CD4-positive, alpha-beta T cell treated with Interleukin-1 beta for 1 hour (primary cell): Measurements from ENCODE around the gene CALCOCO2.

Experiments used
- DNase-seq, 2 donors: peaks; one replicate each; pipeline ENCODE4 v3.0.0-alpha.2; 2020 to 2022

Gene CALCOCO2

DNA sequence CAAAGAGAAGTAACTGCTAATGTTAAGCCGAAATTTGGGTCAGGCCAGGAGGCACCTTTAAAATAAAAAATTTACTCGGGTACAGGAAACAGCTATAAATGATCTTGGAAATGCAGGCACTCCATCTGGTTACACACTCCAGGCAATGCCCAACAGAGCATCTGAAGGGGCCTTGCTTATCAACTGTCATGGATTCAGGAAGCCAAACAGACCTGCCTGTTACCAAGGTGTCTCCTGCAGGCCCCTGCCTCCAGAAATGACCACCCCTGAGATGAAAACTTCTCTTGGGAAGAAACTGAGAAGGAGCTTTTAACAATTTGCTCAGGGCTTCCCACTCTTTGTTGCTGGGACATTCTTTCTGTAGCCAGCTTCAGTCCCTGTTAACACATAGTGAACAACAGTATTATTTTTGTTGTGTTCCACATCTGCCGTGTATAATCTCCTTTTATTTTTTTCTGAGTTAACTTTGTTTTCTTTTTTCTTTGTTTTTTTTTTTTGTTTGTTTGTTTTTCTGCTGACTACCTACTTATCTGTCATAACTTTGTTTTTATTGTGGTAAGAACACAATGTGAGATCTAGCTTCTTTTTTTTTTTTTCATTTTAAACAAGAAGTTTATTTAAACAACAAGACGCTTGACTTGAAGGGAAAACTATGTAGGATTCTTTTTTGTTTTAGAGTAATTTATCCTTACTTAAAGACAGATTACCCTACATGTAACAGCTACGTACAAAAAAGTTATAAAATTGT, 43.0 kb downstream of the CALCOCO2 start:
- DNase-seq = no peak

DNA sequence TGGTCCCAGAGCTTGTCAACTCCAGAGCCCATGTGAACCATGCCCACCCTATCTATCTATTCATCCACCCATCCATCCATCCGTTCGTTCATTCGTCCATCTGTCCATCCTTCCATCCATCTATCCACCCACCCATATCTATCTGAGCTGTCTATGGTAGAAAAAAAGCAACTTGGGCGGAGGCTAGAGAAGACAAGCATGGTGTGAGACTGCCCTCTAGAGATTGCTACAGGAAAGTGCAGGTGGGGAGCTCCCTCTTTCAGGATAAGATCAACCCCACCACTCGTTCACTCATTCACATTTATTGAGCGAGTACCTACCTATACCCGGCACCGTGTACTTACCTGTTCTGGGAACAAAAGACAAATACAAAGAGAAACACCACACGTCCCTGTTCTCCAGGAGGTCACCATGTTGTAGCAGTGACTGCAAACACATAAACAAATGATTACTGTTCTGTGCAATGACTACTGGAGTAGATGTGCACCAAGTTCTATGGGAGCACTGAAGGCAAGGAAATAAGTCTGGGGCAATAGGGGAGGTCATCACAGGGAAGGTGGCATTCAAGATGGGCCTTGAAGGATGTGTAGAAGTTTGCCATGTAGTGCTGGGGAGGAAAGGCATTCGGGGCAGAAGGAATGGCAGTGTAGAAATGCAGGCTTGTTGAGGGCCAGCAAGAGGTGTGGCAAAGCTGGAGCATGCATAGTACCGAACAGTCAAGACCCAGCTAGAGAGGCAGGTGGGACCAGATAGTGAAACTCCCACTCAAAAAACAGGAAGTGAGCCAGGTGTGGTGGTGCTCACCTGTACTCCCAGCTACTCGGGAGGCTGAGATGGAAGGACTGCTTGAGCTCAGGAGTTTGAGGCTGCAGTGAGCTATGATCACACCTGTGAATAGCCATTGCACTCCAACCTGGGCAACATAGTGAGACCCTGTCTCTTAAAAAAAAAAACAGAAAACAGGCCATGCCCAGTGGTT, 48.4 kb downstream of the CALCOCO2 start:
- DNase-seq = peak; percentile 63 to 77

DNA sequence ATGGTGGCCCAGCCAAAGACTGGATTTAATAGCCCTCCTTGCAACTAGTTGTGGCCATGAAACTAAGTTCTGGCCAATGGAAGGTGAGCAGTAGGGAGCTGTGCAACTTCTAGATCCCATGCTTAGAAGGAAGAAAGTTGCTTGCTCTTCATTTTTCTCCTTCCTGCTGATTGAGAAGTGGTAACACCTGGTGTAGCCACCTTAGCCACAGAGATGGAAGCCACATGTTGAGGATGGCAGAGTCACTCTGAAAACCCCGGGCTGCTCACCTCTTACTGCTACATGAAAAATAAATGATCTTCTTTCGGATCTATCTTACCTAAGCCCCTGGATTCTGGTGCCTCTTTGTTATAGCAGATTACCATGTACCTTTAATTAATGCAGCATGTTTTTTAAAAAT, 51.4 kb downstream of the CALCOCO2 start:
- no peak for DNase-seq

DNA sequence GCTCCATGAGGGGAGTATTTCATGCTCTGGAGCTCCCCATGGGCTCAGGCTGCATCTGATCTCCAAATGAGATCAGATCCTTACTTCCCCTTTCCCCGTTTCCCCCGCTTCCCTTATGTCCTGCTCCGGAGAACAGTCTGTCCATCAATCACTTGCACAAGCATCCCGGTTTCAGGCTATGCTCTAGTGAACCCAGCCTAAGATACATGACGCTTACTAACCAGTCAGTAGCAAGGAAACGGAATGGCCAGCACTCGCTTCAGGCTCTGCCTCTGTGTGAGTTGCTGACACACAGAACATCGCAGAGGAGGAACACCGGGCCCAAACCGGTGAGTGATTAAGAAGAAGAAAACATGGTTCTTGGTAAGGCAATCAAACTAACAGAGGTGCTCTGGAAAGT, 52.3 kb downstream of the CALCOCO2 start:
- DNase-seq = no peak

DNA sequence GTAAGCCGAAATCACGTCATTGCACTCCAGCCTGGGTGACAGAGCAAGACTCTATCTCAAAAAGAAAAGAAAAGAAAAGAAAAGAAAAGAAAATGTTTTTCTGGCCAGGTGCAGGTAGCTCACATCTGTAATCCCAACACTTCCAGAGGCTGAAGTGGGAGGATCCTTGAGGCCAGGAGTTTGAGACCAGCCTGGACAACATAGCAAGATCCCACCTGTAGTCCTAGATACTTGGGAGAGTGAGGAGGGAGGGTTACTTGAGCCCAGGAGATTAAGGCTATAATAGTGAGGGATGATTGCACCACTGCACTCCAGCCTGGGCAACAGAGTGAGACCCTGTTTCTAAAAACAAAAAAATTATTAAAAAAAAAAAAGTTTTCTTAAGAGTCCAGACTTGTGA, 59.3 kb downstream of the CALCOCO2 start:
- DNase-seq = no peak

DNA sequence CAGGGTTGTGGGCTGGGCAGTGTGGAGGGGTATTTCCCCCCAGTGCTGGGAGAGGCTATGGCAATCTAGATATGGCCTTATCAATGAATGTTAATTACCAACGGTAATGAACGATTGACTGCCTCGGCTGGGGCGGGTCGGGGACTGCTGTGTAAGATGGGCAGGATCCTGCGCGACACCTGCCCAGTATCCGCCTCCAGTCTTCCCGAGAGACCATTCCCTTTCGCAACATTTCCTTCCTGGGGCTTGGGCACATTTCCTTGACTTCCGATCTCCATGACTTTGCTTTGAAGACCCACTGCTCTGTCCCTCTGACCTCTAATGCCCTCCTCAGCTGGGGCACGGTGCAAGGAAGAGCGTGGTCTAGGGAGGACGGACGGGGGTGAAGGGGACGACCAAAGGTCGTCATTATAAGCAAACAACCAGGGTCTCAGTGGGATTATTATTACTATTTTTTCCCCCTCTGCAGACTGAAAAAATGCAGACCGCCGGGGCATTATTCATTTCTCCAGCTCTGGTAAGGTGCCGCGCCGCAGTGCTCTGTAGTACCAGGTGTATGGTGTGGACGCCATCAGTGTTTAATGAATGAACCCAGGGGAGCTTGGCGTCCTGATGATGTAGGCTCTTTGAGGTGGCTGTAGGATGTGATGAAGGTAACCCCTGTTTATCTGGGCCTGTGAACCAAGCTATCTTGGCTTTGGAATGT, 62.3 kb downstream of the CALCOCO2 start:
- no peak for DNase-seq

DNA sequence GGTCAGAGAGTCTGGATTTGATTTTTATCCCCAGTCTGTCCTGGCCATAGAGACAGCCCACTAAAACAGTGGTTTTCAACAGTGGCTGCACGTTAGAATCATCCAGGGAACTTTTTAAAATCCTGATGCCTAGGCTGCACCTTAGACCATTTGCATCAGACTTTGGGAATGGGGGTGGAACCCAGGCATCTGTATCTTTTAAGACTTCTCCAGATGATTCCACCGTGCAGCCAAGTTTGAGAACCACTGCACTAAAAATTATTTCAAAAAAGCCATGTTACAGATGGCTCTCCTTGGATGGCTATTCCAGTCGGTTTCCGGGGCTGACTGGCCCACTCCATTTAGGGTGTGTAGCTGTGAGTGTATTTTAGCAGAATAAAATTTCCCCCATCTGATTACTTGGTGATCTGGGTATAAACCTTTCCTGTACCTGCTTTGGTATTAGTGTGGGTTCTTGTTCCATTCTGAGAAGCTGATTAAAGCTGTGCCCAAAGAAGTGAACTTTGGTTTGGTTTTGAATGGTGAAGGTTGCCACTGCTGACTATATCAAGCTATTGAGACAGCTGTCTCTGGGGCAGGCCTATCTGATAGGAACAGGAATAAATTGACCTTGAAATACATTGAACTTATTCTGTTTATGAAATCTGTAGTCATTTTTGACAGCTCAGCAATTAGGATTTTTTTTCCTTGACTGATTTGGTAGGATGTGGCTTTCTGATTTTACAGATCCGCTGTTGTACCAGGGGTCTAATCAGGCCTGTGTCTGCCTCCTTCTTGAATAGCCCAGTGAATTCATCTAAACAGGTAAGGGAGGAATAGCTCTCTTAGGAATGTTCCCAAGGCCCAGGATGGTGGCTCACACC, 63.0 kb downstream of the CALCOCO2 start:
- DNase-seq = no peak

DNA sequence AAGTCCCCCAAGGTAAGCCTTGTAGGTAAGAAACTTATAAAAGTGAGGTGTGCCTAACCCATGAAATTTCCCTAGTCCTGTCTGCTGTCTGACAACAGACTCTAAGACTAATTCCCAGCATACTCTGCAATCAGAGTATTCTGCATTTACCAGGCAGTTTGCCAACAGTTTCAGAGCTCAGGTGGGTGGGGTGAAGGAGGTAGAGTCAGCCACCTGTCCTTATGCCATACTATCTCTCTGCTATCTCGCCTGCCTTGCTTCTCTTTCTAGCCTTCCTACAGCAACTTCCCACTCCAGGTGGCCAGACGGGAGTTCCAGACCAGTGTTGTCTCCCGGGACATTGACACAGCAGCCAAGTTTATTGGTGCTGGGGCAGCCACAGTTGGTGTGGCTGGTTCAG, 64.1 kb downstream of the CALCOCO2 start:
- DNase-seq = no peak

DNA sequence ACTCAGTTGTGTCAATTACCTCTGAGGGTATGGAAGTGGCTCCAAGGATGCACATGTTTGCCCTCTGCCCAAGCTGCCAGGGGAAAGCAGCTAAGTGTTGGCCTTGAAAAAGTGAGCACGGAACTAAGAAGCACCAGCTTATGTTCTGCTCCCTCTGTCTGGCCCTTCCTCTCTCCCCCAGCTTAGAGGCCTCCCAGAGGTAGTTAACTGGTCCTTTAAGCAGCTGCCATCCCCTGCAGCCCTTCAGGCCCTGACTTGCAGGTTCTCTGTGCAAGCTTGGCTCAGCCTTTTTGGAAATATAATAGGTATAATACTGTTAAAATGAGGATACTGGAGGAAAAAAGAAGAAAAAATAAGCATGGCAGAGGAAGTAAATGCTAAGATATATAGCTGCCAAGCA, 70.4 kb downstream of the CALCOCO2 start:
- DNase-seq = no peak

DNA sequence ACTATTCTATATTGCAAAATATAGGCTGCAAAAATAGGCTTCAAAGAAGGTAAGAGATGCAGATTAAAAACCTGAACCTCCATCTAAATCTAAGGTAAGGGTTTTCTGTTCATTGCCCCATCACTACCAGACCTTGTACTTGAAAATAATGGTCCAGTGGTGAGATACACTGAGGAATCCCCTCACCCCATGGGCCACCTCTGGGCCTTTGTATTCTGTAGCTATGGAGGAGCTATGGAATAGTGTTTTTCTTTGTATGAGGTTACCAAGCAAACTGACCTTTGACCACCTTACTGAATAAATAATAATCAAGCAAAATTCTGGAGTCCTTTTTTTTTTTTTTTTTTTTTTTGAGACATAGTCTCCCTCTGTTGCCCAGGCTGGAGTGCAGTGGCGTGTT, 72.6 kb downstream of the CALCOCO2 start:
- no peak for DNase-seq

DNA sequence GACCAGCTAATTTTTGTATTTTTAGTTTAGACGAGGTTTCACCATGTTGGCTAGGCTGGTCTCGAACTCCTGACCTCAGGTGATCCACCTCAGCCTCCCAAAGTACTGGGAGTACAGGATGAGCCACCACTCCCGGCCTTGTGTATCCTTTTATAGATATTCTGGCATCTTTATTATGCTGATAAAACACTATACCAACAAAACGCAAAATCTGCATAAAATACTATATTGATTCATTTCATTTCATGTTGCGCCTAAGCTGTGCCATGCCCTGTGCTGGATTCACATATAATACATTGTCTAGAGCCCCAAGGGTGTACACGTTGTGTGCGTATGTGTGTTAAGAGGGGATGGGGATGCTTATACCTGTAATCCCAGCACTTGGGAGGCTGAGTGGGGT, 73.6 kb downstream of the CALCOCO2 start:
- no peak for DNase-seq

DNA sequence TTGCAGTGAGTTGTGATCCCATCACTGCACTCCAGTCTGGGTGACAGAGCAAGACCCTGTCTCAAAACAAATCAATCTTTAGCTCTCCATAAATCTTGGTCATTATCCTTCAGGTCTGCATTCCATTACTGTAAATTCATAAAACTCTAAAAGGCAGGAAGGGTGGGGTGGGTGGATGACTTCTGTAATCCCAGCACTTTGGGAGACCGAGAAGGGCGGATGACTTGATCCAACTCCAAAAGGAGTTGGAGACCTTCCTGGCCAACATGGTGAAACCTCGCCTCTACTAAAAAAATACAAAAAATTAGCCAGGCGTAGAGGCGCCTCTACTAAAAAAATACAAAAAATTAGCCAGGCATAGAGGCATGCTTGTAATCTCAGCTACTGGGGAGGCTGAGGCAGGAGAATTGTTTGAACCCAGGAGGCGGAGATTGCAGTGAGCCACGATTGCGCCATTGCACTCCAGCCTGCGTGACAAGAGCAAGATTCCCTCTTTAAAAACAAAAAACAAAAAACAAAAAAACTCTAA, 75.2 kb downstream of the CALCOCO2 start:
- no peak for DNase-seq

DNA sequence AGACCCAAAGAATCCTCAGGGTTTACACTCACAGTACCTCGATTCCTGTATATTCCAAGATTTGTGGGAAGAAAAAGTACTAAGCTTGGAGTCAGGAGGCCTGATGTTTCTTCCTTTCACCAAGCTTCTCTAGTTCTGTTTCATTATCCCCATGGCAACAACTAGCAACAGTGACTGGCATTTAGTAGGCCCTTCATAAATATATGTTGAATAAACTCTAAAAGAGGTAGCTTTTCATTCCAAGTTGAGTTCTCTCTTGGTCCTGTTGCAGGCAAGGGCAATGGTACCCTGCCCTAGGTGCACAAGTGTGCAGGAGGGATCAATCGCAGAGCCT, 76.8 kb downstream of the CALCOCO2 start:
- no peak for DNase-seq

DNA sequence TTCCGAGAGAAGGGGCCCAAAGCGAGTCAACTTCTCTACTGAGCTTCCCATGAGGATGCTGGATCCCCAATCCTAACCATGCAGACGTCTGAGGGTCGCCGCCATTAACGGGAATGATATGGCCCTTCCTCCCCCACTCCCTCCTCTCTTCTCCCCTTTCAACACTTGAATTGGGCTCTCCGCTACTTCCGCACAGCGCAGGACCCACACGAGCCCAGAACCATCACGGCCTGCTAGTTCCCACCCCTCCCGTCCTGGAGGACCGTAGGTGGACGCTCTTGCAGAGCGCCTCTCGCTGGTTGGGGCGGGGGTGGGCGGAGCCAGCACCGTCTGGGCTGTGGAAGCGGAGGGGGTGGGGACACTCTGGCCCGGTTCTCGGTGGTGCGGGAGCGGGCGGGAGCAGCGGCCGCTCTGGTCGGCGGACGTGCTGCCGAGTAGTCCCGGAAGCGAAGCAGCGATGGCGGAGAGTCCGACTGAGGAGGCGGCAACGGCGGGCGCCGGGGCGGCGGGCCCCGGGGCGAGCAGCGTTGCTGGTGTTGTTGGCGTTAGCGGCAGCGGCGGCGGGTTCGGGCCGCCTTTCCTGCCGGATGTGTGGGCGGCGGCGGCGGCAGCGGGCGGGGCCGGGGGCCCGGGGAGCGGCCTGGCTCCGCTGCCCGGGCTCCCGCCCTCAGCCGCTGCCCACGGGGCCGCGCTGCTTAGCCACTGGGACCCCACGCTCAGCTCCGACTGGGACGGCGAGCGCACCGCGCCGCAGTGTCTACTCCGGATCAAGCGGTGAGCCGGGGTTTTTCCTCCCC, 77.4 kb downstream of the CALCOCO2 start, which contains the start of gene UBE2Z:
Gene UBE2Z (plus strand): TSS at position 361 of the 797 bp plus-strand sequence. CDS start 97 bp downstream, at position 458.
- peak; percentile 94 for DNase-seq

DNA sequence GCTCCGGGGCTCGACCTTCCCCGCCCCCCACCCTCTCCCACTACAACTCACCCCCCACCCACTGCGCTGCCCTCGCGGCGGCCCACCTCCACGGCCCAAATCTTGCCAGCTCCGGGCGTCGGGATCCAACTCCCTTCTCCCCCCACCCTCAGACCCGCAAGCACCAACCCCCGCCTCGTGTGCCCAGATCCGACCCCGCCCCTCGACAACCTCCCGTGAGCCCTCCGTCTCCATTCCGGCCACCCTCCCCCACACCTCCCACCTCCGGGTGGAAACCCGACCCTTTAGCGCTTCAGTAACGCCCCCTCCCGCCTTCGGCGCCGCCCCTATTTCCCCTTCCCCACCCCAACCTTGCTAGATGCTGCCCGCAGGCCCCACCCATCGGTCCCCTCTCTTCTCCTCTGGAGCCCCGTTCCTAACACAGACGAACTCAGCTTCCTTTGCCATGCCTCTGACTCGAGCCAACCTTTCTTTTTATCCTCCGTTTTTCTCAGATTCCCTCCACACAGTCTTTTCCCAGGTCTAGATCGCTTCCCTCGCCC, 78.1 kb downstream of the CALCOCO2 start:
- DNase-seq = peak; percentile 88 to 89

DNA sequence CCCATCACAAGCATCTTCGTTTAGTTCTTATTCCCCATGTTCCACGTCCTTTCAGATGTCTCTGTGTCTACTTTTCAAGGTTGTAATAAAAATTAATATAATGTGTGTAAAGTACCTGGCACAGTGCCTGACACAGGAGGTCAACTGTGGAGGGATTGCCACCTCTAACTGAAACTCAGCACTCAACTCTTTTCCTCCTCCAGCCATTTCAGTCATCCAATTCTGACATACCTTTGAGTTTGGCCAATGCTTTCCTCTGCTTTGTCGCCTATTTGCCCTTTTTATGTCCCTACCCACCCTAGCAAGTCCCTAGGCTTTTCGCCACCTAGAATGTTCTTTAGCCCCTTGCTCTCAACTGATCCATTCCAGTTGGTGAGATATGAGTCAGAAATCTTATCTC, 78.9 kb downstream of the CALCOCO2 start:
- no peak for DNase-seq

DNA sequence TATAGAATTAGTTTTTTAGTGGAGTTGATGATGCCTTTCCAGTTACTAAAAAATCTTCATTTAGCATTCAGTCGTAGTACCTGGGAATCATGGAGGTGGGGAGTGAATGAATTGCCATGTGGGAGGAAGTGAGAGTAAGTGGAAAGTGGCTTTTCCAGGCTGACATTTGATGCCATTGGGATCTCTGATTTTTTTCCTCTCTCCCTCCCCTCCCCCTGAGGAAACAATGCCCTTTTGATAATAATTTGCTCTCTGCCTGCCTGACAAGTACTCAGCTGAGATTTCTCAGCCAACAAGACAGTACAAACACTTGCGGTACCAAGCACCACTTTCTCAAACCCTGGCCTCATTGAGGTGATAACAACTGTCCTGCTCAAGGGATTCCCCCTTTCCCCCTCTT, 79.5 kb downstream of the CALCOCO2 start:
- no peak for DNase-seq

DNA sequence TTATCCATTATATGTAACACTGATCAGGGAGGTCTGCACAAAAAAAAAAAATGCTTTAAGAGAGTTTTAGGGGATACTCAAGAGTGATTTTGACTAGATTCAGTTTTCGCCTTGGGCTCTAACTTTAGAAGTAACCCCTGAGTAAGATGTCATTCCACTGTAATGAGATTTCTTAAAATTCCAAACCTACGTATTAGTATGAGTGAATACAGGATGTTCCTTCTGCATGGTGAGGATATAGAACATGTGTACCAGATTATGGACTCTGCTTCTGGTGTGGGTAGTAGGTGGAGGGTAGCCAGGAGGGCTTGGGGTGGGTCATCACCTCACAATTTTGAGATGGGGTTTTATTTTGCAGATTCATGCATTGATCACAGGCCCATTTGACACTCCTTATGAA, 81.6 kb downstream of the CALCOCO2 start:
- no peak for DNase-seq
